H9 (cell line): ENCODE measurements around the gene ZSWIM5. TPM values are rescaled to one million over a fixed set of nuclear protein-coding genes. Genes with fewer than 3 reads are reported as not detected.
"Not testable (repeated sequence)": the region's sequence is repeated elsewhere in the genome, so short reads cannot be mapped to it uniquely, and the experiment has no call there.

Experiments
- DNase-seq: peaks from one replicate; pipeline ENCODE4 v3.0.0-alpha.2; 2017
- H2AFZ ChIP-seq: one replicate; pipeline ENCODE4 v1.6.1; 2013; ENCODE audit warnings: mild to moderate bottlenecking, low read length, control low read depth, moderate library complexity
- H2AK5ac ChIP-seq: 2 replicates; pipeline ENCODE4 v1.6.1; 2013; ENCODE audit warnings: low read length, control low read depth, mixed read lengths; ENCODE audit not compliant: insufficient read length
- H2BK120ac ChIP-seq: one replicate; pipeline ENCODE4 v1.6.1; 2013; ENCODE audit warnings: low read depth, mild to moderate bottlenecking, low read length, control low read depth, inconsistent platforms; ENCODE audit not compliant: poor library complexity, severe bottlenecking
- H2BK12ac ChIP-seq: 2 replicates; pipeline ENCODE4 v1.6.1; 2013; ENCODE audit warnings: low read length, control low read depth, mixed read lengths, low read depth; ENCODE audit not compliant: insufficient read length
- H2BK15ac ChIP-seq: 2 replicates; pipeline ENCODE4 v1.6.1; 2013; ENCODE audit warnings: low read depth, low read length, control low read depth
- H2BK20ac ChIP-seq: one replicate; pipeline ENCODE4 v1.6.1; 2013; ENCODE audit warnings: low read depth, mild to moderate bottlenecking, low read length, control low read depth, inconsistent platforms; ENCODE audit not compliant: poor library complexity, severe bottlenecking
- H2BK5ac ChIP-seq: 2 replicates; pipeline ENCODE4 v1.6.1; 2013; ENCODE audit warnings: low read length, control low read depth, mixed read lengths; ENCODE audit not compliant: insufficient read length
- H3K14ac ChIP-seq: 2 replicates; pipeline ENCODE4 v1.6.1; 2013; ENCODE audit warnings: low read length, control low read depth; ENCODE audit not compliant: insufficient read depth
- H3K18ac ChIP-seq: 2 replicates; pipeline ENCODE4 v1.6.1; 2013; ENCODE audit warnings: low read depth, mild to moderate bottlenecking, mixed read lengths, low read length, control low read depth; ENCODE audit not compliant: insufficient read length
- H3K23ac ChIP-seq: 2 replicates; pipeline ENCODE4 v1.6.1; 2013; ENCODE audit warnings: low read length, control low read depth, mixed read lengths, low read depth; ENCODE audit not compliant: insufficient read length
- H3K23me2 ChIP-seq: 2 replicates; pipeline ENCODE4 v1.6.1; 2013; ENCODE audit warnings: low read depth, mild to moderate bottlenecking, mixed read lengths, low read length, control low read depth; ENCODE audit not compliant: insufficient read length, poor library complexity, severe bottlenecking
- H3K27ac ChIP-seq: 2 replicates; pipeline ENCODE4 v1.5.1; 2013; ENCODE audit warnings: low read length, control low read depth, mixed read lengths, low read depth; ENCODE audit not compliant: insufficient read length
- H3K27me3 ChIP-seq: 2 replicates; pipeline ENCODE4 v1.6.1; 2013; ENCODE audit warnings: low read length, control low read depth, inconsistent platforms; ENCODE audit not compliant: insufficient read depth
- H3K4ac ChIP-seq: 2 replicates; pipeline ENCODE4 v1.6.1; 2013; ENCODE audit warnings: low read depth, mild to moderate bottlenecking, control low read depth, inconsistent platforms, low read length, moderate library complexity
- H3K4me1 ChIP-seq: 2 replicates; pipeline ENCODE4 v1.6.1; 2013; ENCODE audit warnings: low read length, control low read depth, inconsistent platforms; ENCODE audit not compliant: insufficient read depth
- H3K4me2 ChIP-seq: 2 replicates; pipeline ENCODE4 v1.6.1; 2013; ENCODE audit warnings: low read length, control low read depth, mixed read lengths; ENCODE audit not compliant: insufficient read length, insufficient read depth
- H3K56ac ChIP-seq: 2 replicates; pipeline ENCODE4 v1.6.1; 2013; ENCODE audit warnings: low read depth, mild to moderate bottlenecking, mixed read lengths, low read length, control low read depth; ENCODE audit not compliant: insufficient read length
- H3K79me1 ChIP-seq: 2 replicates; pipeline ENCODE4 v1.6.1; 2013; ENCODE audit warnings: low read depth, mild to moderate bottlenecking, moderate library complexity, low read length, control low read depth, inconsistent platforms; ENCODE audit not compliant: insufficient read depth, poor library complexity, severe bottlenecking
- H3K79me2 ChIP-seq: 2 replicates; pipeline ENCODE4 v1.6.1; 2013; ENCODE audit warnings: low read length, control low read depth, inconsistent platforms; ENCODE audit not compliant: insufficient read depth
- H3K9ac ChIP-seq: 2 replicates; pipeline ENCODE4 v1.6.1; 2013; ENCODE audit warnings: low read length, control low read depth, mixed read lengths; ENCODE audit not compliant: insufficient read length; ENCODE audit errors: extremely low read depth
- H3K9me3 ChIP-seq: one replicate; pipeline ENCODE4 v1.6.1; 2013; ENCODE audit warnings: low read depth, low read length, inconsistent platforms; ENCODE audit not compliant: control insufficient read depth
- H3T11ph ChIP-seq: one replicate; pipeline ENCODE4 v1.6.1; 2013; ENCODE audit warnings: mild to moderate bottlenecking, low read length, control low read depth, inconsistent platforms
- H4K20me1 ChIP-seq: one replicate; pipeline ENCODE4 v1.6.1; 2013; ENCODE audit not compliant: control insufficient read depth, insufficient read length, insufficient read depth
- H4K5ac ChIP-seq: 2 replicates; pipeline ENCODE4 v1.6.1; 2013; ENCODE audit warnings: low read depth, mild to moderate bottlenecking, mixed read lengths, low read length, control low read depth; ENCODE audit not compliant: insufficient read length
- H4K8ac ChIP-seq: replicated peaks from 2 replicates; pipeline ENCODE4 v1.6.1; 2013; ENCODE audit warnings: low read length, control low read depth, mixed read lengths, low read depth; ENCODE audit not compliant: insufficient read length
- H4K91ac ChIP-seq: 2 replicates; pipeline ENCODE4 v1.6.1; 2013; ENCODE audit warnings: low read depth, mild to moderate bottlenecking, moderate library complexity, mixed read lengths, low read length, control low read depth; ENCODE audit not compliant: insufficient read length
- H3K27ac Mint-ChIP-seq, 3 experiments: 2 replicates in 2 of 3; 3 replicates in 1 of 3; pipeline ENCODE4 v1.8.0; 2020 to 2021; ENCODE audit warnings: mixed read lengths in 3 of 3, mild to moderate bottlenecking in 1 of 3, moderate library complexity in 1 of 3
- H3K27me3 Mint-ChIP-seq: 2 replicates; pipeline ENCODE4 v1.8.0; 2021; ENCODE audit warnings: low read depth, mild to moderate bottlenecking, moderate library complexity, mixed read lengths
- H3K36me3 Mint-ChIP-seq, 3 experiments: 2 replicates in 2 of 3; 3 replicates in 1 of 3; pipeline ENCODE4 v1.8.0; 2020 to 2021; ENCODE audit warnings: low read depth in 3 of 3, mixed read lengths in 3 of 3; ENCODE audit not compliant: insufficient read depth in 1 of 3
- H3K4me1 Mint-ChIP-seq, 2 experiments: 2 replicates each; pipeline ENCODE4 v1.8.0; 2020; ENCODE audit warnings: mixed read lengths in 2 of 2
- H3K4me3 Mint-ChIP-seq, 2 experiments: 2 replicates in 1 of 2; 3 replicates in 1 of 2; pipeline ENCODE4 v1.8.0; 2020 to 2021; ENCODE audit warnings: mild to moderate bottlenecking in 2 of 2, mixed read lengths in 2 of 2, moderate library complexity in 1 of 2
- H3K9me3 Mint-ChIP-seq, 2 experiments: 2 replicates in 1 of 2; 3 replicates in 1 of 2; pipeline ENCODE4 v1.8.0; 2020; ENCODE audit warnings: mild to moderate bottlenecking in 2 of 2, mixed read lengths in 2 of 2, moderate library complexity in 1 of 2
- CTCF ChIP-seq: fragments of 200-600 bp; sonication (generic); conservative IDR thresholded peaks from 3 replicates; pipeline ENCODE4 v1.8.0; 2021; ENCODE audit warnings: antibody characterized with exemption, mild to moderate bottlenecking
- WGBS: extraction: QIAGEN DNeasy Blood & Tissue Kit; methylation state at CpG from one replicate; pipeline ENCODE4 v1.1.7; 2013; ENCODE audit warnings: missing lambda C conversion rate, low lambda C conversion rate, mixed read lengths; ENCODE audit not compliant: insufficient read length; ENCODE audit errors: extremely low coverage; 5-methylcytosine and 5-hydroxymethylcytosine counted together
- total RNA-seq: library from RNA; stranded (reverse); gene quantifications from 2 replicates; pipeline ENCODE4 v1.2.1, GENCODE V29; 2021

The ZSWIM5 gene
- total RNA-seq, 1 experiment from 2014 or later = 3.5 TPM

GRCh38 chr1:44985747-44986359 is 220.6 kb downstream of the ZSWIM5 start:
- no peak overlapping the region for H2BK12ac ChIP-seq
- no peak overlapping the region for H2BK20ac ChIP-seq
- peak overlapping the region; percentile 98 for H3K4me2 ChIP-seq
- Mint-ChIP-seq H3K36me3 (peaks cover 2 to 8% (median 3%) of the 10 kb centered on the region in 3 experiments; a peak in 6 of 7 replicates), H3K27ac (no peak overlapping the region; a peak in 1 of 7 replicates), H3K9me3 (peaks cover 2 to 3% of the 10 kb centered on the region in 2 experiments; a peak in 3 of 5 replicates), H3K27me3 (no peaks in the 10 kb centered on the region), H3K4me1 (peaks cover 9 to 17% of the 10 kb centered on the region in 2 experiments), H3K4me3 (peak overlapping the region; percentile 99)
- no peak overlapping the region for H3K27ac ChIP-seq
- H3K79me1 ChIP-seq = no peaks in the 10 kb centered on the region
- no peak overlapping the region for H4K5ac ChIP-seq
- TF ChIP-seq CTCF = no peak
- H3K9me3 ChIP-seq = no peaks in the 10 kb centered on the region
- H3K4ac ChIP-seq = no peak overlapping the region
- H2BK5ac ChIP-seq = no peak overlapping the region
- H3T11ph ChIP-seq = no peak overlapping the region
- H3K18ac ChIP-seq = peak overlapping the region; percentile 4
- H3K79me2 ChIP-seq = no peaks in the 10 kb centered on the region
- H3K23ac ChIP-seq = no peak overlapping the region
- no peak overlapping the region for H2BK120ac ChIP-seq
- peaks cover 5% of the 10 kb centered on the region; the same call in 1 of the 2 replicates for H3K4me1 ChIP-seq
- WGBS = no CpG with 5 or more reads among the region's 19 CpGs
- H3K9ac ChIP-seq = peak overlapping the region; percentile 36
- no peak overlapping the region for H3K56ac ChIP-seq
- no peak overlapping the region for H2AK5ac ChIP-seq
- no peak overlapping the region for H2BK15ac ChIP-seq
- DNase-seq = no peak
- H4K8ac ChIP-seq = no peak overlapping the region
- H4K20me1 ChIP-seq = no peaks in the 10 kb centered on the region
- no peak overlapping the region; the same call in 1 of the 2 replicates for H3K14ac ChIP-seq
- H4K91ac ChIP-seq = no peak overlapping the region
- H2AFZ ChIP-seq = no peak overlapping the region
- H3K23me2 ChIP-seq = peaks cover 9% of the 10 kb centered on the region
- no peaks in the 10 kb centered on the region for H3K27me3 ChIP-seq

- not testable (repeated sequence) for H3K4me3 Mint-ChIP-seq
These were observed 229.0 kb downstream of the ZSWIM5 start for GRCh38 chr1:44977372-44977771.

More at GRCh38 chr1:44977372-44977771, 229.0 kb downstream of the ZSWIM5 start:
- not testable (repeated sequence) for H3K79me2 ChIP-seq, H3K27me3 ChIP-seq, H4K20me1 ChIP-seq, H3K18ac ChIP-seq, H3K27ac Mint-ChIP-seq, H3K4me1 ChIP-seq, H2BK20ac ChIP-seq, H3K9me3 ChIP-seq, H4K8ac ChIP-seq, H2AFZ ChIP-seq, H3K4me1 Mint-ChIP-seq, H3K9ac ChIP-seq, H3K23me2 ChIP-seq, DNase-seq, H2BK5ac ChIP-seq, H3K4me2 ChIP-seq, H3K27me3 Mint-ChIP-seq, H2BK120ac ChIP-seq, H3K79me1 ChIP-seq, H3K14ac ChIP-seq, H3K4ac ChIP-seq, H4K5ac ChIP-seq, H3T11ph ChIP-seq, H2AK5ac ChIP-seq, H3K23ac ChIP-seq, H4K91ac ChIP-seq, H3K56ac ChIP-seq, H2BK15ac ChIP-seq, H3K27ac ChIP-seq, H2BK12ac ChIP-seq
- Mint-ChIP-seq H3K36me3 (peaks cover 32 to 58% (median 44%) of the 10 kb centered on the region in 3 experiments), H3K9me3 (peaks cover 2 to 13% of the 10 kb centered on the region in 2 experiments; a peak in 2 of 5 replicates)
- WGBS = no CpG with 5 or more reads among the region's 4 CpGs
